Fibroblast of the conjunctiva (primary cell): Measurements from ENCODE around the gene ABCB9.

Experiments used
- DNase-seq: peaks from one replicate; pipeline ENCODE4 v3.0.0-alpha.2; 2010; ENCODE audit warnings: low read depth

ABCB9 gene

DNA sequence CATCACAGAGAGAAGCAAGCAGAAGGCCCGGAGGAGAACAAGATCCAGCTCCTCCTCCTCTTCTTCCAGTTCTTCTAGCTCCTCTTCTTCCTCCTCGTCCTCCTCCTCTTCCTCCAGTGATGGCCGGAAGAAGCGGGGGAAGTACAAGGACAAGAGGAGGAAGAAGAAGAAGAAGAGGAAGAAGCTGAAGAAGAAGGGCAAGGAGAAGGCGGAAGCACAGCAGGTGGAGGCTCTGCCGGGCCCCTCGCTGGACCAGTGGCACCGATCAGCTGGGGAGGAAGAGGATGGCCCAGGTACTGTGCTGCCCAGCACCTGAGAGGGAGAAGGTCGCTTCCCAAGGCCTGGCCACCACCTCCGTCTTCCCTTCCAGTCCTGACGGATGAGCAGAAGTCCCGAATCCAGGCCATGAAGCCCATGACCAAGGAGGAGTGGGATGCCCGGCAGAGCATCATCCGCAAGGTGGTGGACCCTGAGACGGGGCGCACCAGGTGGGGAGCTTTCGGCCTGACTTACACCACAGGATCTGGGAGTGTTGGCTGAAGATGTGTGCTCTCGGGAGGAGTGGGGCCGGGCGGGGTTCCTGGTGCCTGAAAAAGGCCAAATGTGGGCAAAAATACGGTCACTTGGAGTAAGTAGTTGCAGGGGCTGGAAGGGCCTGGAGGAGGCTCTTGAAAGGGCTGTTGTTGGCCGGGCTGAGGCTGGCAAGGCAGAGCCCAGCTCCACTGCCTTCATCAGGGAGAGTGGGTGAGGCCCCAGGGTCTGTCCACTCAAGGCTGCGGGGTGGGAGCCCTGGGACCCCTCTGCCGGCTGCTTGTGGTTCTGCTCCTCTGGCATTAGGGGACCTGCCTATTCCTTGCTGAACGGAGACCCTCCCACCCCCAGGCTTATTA lies 15.6 kb upstream of the ABCB9 start:
- DNase-seq, result no peak

DNA sequence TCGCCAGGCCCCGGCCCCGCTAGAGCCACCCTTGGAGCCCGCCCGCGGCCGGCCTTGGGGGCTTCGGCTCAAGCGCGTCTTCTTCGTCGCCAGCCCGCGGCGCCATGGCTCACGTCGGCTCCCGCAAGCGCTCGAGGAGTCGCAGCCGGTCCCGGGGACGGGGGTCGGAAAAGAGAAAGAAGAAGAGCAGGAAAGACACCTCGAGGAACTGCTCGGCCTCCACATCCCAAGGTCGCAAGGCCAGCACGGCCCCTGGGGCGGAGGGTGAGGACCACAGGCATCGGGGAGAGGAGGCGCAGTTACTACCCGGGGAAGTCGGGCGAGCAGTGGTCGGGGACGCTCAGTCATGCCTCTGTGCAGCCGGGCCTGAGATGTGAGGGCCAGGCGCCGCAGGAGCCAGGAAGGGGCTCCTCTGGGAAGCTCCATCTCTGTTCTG lies 14.8 kb upstream of the ABCB9 start:
- DNase-seq, result no peak

DNA sequence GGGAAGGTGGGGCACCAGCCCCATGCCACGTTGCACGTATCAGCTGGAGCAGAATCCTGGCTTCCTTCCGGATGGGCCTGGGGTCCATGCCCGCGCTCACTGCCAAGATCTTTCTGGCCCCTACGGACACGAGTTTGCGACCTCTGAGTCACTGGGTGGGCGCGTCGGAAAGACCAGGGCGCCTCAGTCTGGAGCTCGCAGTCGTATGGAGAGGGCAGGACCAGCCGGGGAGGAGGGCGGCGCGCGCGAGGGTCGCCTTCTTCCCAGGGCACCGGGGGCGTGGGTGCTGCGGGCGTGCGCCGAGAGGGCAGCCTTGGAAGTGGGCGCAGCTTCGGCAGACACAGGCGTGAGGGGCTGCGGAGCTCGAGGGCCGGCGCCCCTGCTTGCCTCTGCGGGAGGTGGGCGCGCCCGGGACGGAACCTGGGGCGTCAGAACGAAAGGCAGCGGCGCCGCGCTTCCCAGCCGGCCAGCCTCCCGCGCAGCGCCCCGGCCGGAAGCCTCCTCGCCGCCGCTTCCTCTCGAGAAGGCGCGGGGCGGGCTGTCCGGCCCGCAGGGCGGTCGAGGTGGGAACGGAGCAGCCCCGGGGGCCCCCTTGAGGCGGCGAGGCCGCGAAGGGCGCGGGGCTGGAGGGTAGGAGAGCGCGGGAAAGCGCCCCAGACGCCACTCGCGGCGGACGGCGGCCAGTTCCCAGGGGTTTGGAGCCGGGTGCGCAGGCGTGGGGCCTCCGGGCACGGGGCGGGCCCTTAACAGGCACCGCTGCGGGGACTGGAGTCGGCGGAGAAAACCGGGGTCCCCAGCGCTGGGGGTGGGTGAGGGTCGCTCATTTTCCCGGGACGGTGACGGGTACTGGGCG lies 14.1 kb upstream of the ABCB9 start, which contains the start of gene ARL6IP4:
Gene ARL6IP4 (plus strand): TSS at position 499 of the 853 bp plus-strand sequence. CDS start 459 bp downstream, outside the sequence.
- no peak for DNase-seq

DNA sequence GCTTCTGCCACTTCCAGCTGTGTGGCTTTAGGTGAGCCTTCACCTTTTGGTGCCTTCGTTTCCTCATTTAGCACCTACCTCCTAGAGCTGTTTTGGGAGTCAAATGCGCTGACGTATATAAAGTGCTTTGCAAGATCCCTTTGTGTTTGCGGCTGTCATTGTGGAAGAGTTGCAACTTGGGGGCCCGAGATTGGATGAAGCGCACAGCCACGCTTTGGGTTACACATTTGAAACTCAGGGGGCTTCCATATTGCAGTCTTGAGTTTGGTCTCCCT lies 13.6 kb upstream of the ABCB9 start:
- DNase-seq, result no peak

DNA sequence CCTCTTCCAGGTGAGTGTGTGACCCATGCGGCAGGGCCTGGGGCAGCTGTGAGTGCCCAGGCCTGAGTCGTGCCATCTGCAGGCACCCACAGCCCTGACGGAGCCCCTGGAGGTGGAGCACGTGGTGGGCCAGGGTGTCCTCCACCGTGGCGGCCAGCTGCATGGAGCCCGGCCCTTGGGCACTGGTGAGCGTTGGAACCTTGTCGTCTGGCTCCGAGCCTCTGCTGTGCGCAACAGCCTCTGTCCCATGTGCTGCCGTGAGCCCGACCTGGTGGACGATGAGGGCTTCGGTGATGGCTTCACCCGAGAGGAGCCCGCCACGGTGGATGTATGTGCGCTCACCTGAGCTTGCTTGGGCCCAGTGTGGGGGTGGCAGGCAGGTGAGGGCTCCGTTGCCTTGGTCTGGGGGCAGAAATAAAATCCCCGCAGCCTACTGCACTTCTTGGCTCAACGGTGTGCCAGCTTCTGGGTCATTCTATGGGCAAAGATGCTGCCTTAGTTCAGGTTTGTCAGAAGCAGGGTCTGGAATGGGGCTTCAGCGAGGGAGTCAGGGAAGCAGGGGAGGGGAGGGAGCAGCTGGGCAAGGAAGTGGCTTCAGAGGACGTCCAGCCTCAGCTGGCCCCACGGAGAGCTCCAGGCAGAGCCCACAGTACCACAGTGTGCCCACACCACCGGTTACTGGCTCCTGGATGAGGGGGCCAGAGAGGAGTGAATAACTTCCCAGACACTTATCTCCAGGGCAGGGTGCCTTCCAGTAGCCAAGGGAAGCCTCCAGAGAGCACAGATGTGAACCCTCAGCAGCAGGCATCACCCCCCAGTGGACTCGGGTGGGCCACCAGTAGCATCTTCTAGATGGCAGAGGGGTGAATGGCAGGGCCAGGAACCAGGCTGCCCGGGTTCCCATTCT lies 13.0 kb upstream of the ABCB9 start:
- DNase-seq, result no peak

DNA sequence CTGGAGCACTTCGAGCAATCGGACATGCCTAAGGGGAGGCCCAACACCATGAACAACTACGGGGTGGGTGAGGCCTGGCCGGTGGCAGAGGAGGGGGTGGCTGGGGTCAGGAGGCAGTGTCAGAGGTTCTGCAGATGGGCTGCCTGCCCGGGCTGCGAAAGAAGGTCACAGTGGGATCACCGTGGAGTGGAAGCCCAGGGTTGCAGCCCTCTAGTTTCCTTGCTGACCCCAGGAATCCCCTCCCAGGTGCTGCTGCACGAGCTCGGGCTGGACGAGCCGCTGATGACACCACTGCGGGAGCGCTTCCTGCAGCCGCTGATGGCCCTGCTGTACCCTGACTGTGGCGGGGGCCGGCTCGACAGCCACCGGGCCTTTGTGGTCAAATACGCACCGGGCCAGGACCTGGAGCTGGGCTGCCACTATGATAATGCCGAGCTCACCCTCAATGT lies 12.3 kb upstream of the ABCB9 start:
- no peak for DNase-seq

DNA sequence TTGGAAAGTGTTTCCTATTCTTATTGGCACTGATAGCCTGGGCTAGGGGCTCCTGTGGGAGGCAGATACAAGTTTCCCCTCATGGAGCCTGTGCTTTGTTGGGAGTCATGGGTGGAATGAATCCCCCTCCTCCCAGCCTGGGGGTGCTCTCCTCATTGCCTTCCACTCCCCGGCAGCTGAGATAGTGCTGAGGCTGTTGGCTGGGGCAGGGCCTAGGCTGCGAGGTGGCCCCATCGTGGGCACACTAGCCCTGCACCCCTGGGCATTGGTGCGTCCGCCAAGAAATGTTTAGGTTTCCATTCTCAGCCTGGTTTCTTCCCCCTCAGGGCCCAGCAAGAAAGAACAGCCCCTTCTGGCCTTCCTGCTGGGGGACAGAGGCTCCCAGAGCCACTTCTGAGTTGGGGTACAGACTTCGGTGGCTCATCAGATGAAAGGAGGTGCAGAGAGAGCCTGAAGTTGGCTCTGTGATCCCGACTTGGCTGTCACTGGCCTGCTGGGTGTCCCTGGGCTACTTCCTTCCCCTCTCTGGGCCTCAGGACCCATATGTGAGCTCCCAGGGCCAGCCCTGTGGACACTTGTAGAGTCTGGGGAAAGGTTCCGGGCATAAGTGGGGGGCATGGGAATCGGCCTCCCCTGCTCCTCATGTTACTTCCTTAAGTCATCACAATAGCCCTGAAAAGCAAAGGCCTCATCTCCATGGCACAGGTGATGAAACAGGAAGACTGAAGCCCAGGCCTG lies 11.6 kb upstream of the ABCB9 start:
- DNase-seq, result no peak

DNA sequence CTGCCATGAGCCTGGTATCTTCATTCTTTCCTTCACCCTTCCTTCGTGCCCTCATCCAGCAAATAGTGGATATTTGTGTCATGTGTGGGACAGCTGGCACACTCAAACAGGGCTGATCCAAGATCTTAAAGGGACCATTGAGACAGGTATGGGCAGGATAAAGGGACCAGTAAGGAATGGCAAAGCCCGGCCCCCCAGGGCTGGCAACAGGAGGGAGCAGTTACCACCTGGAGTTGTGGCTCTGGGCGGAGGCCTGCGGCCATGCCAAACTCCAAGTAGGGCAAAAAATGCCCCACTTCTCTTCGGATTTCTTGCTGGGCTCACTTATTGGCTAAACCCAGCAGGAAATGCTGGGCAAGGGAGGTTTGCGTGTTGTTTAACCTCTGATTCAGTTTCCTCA lies 10.9 kb upstream of the ABCB9 start:
- no peak for DNase-seq

DNA sequence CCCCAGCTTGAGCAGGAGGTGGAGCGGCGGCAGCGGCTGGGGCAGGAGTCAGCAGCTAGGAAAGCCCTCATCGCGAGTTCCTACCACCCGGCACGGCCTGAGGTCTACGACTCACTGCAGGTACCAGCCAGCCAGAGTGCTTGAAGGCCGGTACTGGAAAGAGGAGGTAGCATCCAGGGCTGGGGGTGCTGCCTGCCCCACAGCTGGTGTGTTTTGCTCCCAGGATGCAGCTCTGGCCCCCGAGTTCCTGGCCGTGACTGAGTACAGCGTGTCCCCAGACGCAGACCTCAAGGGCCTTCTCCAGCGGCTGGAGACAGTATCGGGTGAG lies 10.3 kb upstream of the ABCB9 start:
- no peak for DNase-seq

DNA sequence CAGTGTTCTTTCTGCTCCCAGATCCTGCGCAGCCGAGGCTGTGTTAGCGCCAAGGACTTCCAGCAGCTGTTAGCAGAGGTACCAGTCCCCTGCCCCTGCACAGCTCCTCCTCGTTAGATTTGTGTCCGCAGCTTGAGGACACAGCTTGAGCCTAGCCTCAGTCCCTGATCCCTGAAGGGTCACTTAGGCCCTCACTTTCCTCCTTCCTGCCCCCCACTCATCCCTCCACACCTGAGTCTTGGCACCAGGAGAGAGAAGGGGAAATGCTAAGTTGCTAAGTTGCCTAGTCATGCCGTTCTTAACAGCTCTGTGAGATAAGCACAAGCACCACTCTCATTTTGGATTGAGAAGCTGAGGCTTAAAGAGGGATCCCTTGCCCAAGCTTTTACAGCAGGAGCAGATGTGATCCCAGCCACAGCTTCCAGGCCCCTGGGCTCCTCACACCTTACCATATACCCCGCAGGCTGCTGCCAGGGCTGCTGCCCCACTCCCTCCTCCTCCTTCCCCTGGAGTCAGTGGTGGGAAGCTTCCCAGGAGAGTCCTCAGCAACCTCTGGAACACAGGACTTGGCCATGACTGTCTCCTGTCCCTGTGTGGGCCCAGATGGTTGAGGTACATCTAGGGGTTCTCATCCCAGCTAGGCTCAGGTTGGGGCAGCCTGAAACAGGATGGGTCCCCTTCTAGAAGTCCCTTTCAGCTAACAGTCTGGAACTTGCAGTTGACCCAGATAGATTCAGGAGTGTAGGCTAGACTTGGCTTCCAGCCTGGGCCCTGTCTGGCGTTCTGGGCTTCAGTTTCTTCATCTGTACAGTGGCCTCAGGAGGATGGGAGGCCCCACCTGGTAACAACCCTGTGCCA lies 9.8 kb upstream of the ABCB9 start:
- DNase-seq, result no peak

DNA sequence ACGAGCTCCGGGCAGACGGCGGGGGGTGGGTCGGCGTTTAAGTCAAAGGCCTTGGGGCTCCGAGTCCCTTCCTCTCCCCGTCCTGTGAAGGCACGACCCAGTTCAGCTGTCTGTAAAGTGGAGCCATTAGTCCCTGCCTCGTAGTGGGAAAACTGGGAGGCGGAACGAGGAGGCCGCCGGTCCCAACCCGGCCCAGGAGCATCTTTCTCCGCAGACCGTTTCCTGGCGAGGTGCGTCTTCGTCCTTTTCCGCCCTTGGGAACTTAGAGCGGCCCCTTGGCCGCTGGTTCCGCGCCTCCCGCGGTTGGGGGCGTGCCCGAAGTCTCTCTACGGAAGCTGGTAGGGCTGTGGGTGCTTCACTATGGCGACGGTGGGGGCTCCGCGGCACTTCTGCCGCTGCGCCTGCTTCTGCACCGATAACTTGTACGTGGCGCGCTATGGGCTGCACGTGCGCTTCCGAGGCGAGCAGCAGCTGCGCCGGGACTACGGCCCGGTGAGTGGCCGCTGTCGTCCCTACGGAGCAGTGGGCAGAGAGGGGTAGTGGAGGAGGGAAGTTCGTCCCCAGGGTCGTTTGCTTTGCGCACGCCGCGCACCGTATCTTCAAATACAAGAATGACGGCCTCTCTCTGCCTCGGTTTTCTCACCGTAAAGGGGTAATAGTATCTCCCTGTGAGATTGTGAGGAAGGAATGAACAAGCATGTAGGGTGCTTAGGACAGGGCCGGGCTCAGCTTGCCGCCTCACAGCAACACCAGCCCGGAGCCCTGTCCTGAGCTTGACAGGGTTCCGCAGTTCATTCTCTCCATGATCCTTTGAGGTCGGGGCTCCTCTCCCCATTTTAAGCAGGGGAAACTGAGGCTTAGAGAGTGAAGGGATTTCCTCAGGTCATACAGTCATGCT lies 8.9 kb upstream of the ABCB9 start, which contains the start of gene OGFOD2:
Gene OGFOD2 (plus strand): TSS at position 353 of the 898 bp plus-strand sequence. CDS start 8 bp downstream, at position 361.
- DNase-seq, result peak; percentile 72

DNA sequence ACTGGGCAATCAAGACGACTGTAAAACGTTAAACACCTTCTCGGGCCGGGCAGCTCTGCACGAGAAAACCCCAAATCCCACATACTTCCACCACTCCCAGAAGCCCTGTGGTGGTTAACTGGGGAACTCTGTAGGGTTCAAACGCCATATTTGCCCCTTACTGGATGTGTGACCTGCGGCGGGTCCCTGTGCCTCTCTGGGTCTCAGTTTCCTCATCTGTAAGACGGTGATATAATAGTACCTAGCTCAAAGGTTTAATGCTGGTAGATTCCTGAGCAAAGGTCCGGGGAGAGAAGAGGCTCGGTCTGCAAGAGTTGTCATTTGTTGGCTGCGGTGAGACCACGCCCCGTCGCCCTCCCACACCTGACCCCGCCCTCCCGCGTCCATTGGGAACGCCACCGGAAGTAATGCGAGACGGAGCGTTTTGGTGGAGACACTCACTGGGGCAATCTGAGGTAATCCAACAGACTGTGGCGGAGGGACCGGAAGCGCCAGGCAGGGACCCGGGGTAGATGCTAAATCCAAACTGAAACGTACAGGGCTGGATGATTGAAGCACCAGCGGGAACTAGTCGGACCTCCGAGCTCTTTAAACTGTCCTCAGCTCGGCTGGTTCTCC lies 8.1 kb upstream of the ABCB9 start:
- DNase-seq, result peak; percentile 96

DNA sequence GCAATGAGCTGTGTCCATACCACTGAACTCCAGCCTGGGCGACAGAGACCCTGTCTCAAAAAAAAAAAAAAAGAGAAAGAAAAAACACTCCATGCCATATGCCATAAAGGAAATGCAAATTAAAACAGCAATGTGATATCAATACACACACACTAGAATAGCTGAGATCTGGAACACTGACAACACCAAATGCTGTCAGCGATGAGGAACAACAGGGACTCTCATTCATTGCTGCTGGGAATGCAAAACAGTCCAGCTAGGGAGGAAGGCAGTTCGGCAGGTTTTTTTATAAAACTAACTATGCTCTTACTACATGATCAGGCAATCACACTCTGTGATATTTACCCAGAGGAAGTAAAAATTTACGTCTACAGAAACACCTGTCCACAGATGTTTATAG lies 3.4 kb upstream of the ABCB9 start:
- DNase-seq, result no peak

DNA sequence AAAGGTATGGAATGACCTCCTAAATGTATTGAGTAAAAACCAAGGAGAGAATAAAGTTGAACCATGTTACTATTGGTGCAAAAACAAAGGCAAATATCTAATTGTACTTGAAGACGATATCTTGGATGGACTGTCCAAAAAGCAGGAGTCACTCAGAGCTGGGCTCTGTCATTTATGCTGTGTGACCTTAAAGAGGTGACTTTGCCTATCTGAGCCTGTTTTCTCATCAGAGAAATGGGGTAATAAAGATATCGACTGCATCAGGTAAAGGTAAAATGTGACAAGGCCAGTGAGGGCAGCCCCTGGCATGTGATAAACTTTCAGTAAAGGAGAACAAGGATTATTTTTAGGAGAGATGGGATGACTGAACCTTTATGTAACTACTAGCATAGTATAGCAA lies 1.8 kb upstream of the ABCB9 start:
- DNase-seq, result no peak

DNA sequence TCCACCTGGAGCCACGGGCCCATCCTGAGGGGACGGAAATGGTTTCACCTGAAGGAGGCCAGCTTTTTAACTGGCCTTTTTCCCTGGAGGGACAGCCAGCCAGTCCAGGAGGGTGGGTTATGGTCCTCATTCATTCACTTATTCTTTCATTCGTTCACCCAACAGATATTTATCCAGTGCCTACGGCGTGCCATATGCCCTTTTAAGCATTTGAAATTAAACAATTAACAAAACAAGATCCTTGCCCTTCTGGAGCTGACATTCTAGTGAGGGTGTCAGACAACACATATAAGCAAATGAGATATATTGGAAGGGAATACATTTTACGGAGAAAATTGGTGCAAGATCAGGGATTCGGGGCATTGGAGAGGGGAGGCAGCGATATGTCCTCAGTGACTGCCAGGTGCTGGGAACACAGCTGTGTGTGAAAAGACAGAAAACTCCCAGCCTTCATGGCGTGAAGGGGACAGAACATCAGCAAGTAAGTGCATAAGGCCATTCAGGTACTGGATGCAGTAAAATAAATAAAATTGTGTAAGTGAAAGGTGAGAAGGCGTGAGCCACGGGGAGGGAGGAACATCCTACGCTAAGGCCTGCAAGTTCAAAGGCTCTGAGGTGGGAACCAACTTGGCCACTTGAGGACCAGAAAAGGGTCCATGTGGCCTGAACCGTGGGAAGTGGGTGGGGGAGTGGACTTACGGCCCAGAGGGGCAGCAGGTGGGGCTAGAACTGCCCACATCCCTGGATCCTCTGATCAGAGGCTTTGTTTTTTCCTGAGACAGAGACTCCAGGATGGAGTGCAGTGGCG lies 684 bp upstream of the ABCB9 start:
- DNase-seq, result no peak

DNA sequence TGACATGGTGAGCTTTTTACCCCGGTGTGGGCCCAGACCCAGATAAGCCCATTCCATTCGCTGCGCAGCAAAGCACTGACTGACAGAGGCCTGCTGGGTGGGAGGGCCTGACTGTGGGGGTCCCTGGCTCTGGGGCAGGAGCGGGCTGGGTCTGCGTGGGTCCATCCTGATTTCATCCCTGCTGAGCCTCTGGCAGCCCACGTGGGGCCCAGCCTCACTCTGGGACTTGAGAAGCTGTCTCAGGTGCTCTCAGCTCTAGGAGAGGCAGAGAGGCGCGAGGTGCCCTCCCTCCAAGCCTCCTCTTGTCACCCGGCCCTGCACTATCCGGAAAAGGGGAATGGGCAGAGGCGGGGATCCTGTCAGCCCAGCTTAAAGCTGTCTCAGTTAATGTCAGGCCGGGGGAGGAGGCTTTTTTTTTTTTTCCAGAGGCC lies 927 bp downstream of the ABCB9 start:
- no peak for DNase-seq

DNA sequence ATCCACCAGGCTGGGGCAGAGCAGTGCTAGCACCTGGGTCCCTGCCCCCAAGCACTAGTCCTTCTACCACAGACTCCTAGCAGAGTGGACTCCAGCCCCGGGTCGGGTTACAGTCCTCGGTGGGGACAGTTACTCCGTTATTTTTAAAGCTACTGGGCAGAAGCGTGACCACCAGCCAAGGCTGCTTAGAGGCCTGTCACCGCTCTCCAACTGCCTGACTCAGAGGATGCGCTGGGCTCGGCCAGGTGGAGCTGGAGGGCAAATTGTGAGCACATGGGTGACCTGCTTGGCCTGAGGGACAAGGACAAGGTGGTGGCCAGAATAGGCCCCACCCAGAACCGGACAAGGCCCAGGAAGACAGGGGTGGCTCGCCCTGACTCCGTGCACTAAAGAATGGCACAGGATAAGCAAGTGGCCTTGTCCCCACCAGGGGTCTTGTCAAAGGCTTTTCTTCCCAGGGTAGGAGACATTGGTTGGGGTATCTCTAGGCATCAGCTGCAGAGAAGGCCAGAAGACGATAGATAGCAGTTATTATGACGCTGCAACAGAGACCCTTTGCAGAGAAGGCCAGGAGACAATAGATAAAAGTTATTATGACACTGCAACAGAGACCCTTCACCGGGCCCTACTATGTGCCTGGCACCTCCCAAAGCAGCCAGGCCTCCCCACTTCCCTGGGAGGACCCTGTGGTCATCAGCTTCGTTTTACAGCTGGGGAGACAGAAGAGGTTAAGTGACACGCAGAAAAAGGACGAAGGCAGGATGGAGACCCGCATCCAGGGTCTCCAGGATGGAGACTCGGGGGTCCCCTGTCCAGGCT lies 1.6 kb downstream of the ABCB9 start:
- DNase-seq, result no peak
